HG03175 (cell line): ENCODE results near the gene ROBO4.

Experiments used
- ATAC-seq: cut with Tn5 transposase; IDR thresholded peaks from one replicate; pipeline ENCODE4 v1.9.1; 2021; ENCODE audit warnings: mild to moderate bottlenecking, moderate library complexity; ENCODE audit not compliant: unreplicated experiment

The ROBO4 gene

GRCh38 chr11:124890683-124891372 lies 6.8 kb downstream of the ROBO4 start:
- ATAC-seq: no peak

GRCh38 chr11:124890151-124890550 lies 7.5 kb downstream of the ROBO4 start:
- ATAC-seq: no peak

GRCh38 chr11:124889191-124890091 lies 8.2 kb downstream of the ROBO4 start:
- ATAC-seq: no peak

GRCh38 chr11:124887667-124888013 lies 10.0 kb downstream of the ROBO4 start:
- ATAC-seq: no peak

- no peak for ATAC-seq
Observed at GRCh38 chr11:124886978-124887666, 10.5 kb downstream of the ROBO4 start.

GRCh38 chr11:124886476-124886875 lies 11.2 kb downstream of the ROBO4 start:
- ATAC-seq: no peak

- ATAC-seq: no peak
Observed at GRCh38 chr11:124884869-124885479, 12.7 kb downstream of the ROBO4 start.

GRCh38 chr11:124884340-124884739 lies 13.3 kb downstream of the ROBO4 start:
- ATAC-seq: no peak

- no peak for ATAC-seq
Observed at GRCh38 chr11:124882339-124883071, 15.2 kb downstream of the ROBO4 start.

GRCh38 chr11:124880958-124881357 lies 16.7 kb downstream of the ROBO4 start:
- no peak for ATAC-seq

GRCh38 chr11:124880290-124880611 lies 17.4 kb downstream of the ROBO4 start:
- no peak for ATAC-seq

GRCh38 chr11:124879493-124880289 lies 18.0 kb downstream of the ROBO4 start:
- no peak for ATAC-seq

GRCh38 chr11:124878759-124879492 lies 18.7 kb downstream of the ROBO4 start:
- no peak for ATAC-seq

- no peak for ATAC-seq
Observed at GRCh38 chr11:124877910-124878758, 19.5 kb downstream of the ROBO4 start.

GRCh38 chr11:124877631-124877909 lies 20.1 kb downstream of the ROBO4 start:
- no peak for ATAC-seq

- ATAC-seq: no peak
Observed at GRCh38 chr11:124876818-124877630, 20.6 kb downstream of the ROBO4 start.

GRCh38 chr11:124875943-124876817 lies 21.5 kb downstream of the ROBO4 start:
- ATAC-seq: peak; percentile 92
